ENCODE measurements around the gene CXCR6. TPM values are rescaled to one million over a fixed set of nuclear protein-coding genes. Genes with fewer than 3 reads are reported as not detected.

Gene CXCR6
- total RNA-seq, 4 donors from 2014 or later = 0.38 to 2.4 (median 1.0) TPM

GRCh38 chr3:45990181-45990580 lies 46.9 kb downstream of the CXCR6 start:
- TF ChIP-seq, protein P1, sequence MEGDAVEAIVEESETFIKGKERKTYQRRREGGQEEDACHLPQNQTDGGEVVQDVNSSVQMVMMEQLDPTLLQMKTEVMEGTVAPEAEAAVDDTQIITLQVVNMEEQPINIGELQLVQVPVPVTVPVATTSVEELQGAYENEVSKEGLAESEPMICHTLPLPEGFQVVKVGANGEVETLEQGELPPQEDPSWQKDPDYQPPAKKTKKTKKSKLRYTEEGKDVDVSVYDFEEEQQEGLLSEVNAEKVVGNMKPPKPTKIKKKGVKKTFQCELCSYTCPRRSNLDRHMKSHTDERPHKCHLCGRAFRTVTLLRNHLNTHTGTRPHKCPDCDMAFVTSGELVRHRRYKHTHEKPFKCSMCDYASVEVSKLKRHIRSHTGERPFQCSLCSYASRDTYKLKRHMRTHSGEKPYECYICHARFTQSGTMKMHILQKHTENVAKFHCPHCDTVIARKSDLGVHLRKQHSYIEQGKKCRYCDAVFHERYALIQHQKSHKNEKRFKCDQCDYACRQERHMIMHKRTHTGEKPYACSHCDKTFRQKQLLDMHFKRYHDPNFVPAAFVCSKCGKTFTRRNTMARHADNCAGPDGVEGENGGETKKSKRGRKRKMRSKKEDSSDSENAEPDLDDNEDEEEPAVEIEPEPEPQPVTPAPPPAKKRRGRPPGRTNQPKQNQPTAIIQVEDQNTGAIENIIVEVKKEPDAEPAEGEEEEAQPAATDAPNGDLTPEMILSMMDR (IDR thresholded peaks at IDR 0.05; ENCODE audit: low read depth) = no peak

DNA sequence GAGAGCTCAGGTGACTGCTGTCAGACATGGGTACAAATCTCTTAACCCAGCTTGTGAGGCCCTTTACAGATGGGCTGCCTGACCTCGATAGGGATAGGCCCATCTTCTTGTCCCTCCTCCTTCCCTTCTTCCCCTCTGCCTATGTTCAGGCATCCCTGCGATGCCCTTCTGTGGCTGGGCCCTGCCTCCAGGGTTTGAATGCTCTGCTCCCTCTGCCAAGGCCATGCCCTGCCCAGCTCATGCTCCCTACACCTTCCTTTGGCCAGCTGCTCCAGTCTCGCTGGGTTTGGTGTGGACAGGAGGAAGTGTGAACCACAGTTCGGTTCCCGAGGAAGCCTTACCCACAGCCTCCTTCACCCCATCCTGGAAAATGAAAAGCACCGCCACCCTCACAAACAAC lies 48.1 kb downstream of the CXCR6 start:
- TF ChIP-seq, protein P1 (IDR thresholded peaks at IDR 0.05; ENCODE audit: low read depth) = no peak

DNA sequence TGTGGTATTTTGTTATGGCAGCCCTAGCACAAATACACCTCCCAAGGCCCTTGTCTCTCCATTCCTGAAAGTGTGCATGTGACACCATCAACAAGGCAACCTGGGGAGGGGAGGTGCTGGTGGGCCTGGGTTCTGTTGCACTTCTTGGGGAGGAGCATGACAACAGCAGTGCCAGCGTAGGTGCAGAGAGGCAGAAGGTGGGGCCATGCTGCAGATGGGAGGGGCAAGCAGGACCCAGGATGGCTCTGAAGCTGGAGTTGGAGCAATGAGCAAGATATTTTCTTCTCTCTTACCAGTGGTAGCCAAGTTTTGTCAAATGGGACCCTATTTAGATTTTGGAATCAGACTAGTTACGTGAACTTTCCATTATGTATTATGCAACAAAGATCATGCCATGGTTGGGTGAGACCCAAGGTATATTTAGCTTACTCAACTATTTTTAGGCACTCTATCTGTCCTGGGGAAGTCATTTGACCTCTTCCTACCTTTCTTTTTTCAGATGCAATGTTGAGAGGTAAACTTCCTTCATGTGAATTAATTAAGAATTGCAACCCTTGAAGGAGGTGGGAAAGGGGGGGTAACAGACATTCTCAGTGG lies 49.0 kb downstream of the CXCR6 start:
- TF ChIP-seq, protein P1 (IDR thresholded peaks at IDR 0.05; ENCODE audit: low read depth) = no peak

GRCh38 chr3:45992821-45993221 lies 49.6 kb downstream of the CXCR6 start:
- TF ChIP-seq, protein P1 (IDR thresholded peaks at IDR 0.05; ENCODE audit: low read depth) = no peak

DNA sequence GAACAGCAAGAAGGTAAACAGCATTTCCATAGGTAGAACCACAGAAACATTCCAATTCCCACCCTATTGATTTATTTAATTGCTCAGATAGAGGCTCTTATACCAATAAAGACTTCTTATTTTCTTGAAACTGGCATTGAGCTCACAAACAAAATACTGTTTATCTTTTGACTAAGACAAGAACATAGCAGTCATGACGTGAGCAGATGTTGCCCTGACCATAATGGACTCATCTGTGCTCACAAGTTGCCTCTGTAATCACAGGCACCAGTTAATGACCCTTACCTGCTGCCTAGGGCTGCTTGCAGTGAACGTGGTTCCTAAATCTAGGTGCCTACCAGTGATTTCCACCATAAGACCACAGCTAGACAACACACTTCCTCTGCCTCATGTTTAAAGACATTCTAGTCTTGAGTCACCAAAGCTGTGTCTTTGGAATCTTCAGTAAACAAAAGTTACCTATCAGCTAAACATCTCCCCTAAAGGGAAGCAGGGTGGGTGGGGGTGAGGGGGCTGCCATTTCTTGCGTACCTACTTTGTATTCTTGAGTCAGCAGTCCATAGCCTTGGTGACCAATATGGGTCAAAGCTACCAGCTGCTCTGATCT lies 50.3 kb downstream of the CXCR6 start:
- TF ChIP-seq, protein P1 (IDR thresholded peaks at IDR 0.05; ENCODE audit: low read depth) = no peak

- TF ChIP-seq, protein P1 (IDR thresholded peaks at IDR 0.05; ENCODE audit: low read depth) = no peak
These were observed 51.4 kb downstream of the CXCR6 start for GRCh38 chr3:45994419-45995235.
